HTR-8/SVneo (cell line): ENCODE measurements around the gene PHYHIPL.

Experiments used
- DNase-seq: peaks from one replicate; pipeline ENCODE4 v3.0.0; 2011; ENCODE audit warnings: low spot score, mixed read lengths; ENCODE audit not compliant: insufficient read length
- FAIRE-seq: peaks from 2 replicates; lab custom pipeline; 2011; peaks lifted over from hg19 to GRCh38; lab: Jason Lieb, UNC

Gene PHYHIPL

DNA sequence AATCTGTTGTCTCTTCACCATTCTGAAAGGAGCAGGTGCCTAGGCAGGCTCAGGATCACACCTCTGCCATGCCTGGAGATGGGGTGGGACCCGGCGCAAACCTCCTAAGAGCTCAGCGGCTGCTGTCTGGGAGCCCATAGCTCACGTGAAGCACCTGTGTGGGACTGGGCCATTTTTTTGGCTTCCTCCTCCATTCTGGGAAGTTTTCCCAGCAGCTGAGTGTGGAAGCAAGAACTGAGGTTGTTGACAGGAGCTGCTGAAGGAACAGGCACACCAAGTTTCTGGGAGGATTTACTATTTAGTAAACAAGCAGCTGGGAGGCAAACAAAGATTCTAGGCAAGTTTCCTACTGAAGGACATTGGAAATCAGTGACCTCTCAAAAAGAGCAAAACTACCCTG, 108.6 kb downstream of the PHYHIPL start:
- no peak for FAIRE-seq
- no peak for DNase-seq

DNA sequence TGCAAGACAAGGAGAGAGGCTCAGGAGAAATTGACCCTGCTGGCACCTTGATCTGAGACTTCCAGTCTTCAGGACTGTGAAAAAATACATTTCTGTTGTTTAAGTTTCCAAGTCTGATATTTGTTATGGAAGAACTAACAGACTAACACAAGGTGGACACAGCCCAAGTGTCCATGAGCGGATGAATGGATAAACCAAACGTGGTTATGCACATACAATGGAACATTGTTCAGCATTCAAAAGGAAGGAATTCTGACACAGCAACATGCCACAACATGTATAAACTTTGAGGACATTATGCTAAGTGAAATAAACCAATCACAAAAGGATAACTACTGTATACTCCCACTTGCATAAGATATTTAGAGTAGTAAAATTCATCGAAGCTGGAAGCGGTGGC, 109.4 kb downstream of the PHYHIPL start:
- DNase-seq (no peak), FAIRE-seq (no peak)

DNA sequence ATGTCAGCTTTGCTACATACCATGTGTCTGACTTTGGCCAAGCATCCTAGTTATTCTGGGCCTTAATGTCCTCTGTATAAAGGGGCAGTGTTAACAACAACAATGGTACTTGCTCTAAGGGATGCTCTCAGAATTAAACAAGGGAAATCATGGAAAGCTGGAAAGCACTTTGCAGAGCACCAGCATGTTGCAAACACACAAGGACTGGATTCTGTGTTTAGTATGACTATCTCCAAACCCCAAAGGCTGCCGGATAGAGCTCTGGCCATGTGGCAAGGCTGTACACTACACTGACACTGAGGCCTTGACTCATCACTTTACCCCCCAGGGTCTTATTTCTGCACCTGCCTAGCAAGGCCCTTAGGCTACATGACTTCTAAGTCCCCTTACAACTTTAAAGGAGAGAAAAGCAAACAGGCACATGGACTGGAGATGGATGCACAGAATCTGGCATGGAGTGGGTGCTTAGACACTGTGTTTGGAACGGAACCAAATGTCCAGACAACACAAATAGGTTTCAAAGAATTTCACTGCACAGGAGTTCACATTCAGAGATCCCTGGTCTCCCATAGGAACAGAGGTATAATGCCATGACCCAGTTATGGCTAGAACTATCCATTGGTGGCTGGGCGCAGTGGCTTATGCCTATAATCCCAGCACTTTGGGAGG, 111.3 kb downstream of the PHYHIPL start:
- no peak for DNase-seq
- no peak for FAIRE-seq

GRCh38 chr10:59289853-59290252, 113.4 kb downstream of the PHYHIPL start:
- DNase-seq (no peak), FAIRE-seq (no peak)

- DNase-seq = no peak
- no peak for FAIRE-seq
These were observed 114.0 kb downstream of the PHYHIPL start for GRCh38 chr10:59290448-59290847.
